NCI-H187 treated with DMSO at 0.1 percent for 48 hours (cell line): ENCODE data around the gene SNX13.

Source experiments
- DNase-seq: peaks from one replicate; lab custom pipeline; 2025; lab: John Stamatoyannopoulos, UW

The SNX13 gene

DNA sequence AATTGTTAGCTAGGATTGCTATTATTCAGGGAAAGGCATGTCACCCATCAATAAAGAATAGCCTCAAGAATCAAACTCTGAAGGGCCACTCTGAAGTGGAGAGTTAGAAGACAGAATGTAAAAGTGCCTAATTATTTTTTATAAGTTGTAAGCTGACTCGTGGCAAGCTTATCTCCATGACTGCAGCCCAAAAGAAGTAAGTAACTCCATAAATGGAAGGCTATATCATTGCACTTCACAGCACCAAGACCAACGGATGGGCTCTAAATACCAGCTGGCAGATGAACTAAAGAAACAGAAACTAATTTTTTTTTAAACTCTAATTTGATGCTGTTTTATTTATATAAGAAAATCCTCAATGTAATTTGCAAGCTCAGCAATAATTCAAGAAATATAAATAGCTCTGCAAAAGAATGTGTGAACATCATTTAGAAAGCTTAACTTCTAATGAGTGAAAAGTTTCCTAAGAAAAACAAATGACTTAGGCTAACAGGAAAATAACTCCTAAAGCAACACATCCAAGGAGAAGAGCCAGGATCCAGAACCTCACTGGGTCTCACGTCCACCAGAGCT lies 165.5 kb downstream of the SNX13 start:
- DNase-seq: no peak

- DNase-seq: no peak
These were observed 166.0 kb downstream of the SNX13 start for GRCh38 chr7:17774248-17774647.

DNA sequence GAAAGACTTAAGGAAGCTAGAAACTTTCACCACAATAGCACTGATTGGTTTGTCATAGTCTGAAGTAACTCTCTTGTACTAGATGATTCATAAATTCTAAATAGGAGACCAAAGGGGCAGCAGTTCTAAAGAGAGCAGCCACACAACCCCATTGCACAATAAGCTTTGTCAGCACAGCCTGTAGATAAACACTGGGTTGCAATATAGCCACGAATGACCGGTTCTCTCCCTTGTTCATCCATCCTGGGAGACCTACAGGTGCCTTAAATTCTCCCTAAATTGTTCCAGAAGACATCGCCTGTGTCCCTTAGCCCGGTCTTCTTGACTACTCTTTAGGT lies 167.0 kb downstream of the SNX13 start:
- no peak for DNase-seq

DNA sequence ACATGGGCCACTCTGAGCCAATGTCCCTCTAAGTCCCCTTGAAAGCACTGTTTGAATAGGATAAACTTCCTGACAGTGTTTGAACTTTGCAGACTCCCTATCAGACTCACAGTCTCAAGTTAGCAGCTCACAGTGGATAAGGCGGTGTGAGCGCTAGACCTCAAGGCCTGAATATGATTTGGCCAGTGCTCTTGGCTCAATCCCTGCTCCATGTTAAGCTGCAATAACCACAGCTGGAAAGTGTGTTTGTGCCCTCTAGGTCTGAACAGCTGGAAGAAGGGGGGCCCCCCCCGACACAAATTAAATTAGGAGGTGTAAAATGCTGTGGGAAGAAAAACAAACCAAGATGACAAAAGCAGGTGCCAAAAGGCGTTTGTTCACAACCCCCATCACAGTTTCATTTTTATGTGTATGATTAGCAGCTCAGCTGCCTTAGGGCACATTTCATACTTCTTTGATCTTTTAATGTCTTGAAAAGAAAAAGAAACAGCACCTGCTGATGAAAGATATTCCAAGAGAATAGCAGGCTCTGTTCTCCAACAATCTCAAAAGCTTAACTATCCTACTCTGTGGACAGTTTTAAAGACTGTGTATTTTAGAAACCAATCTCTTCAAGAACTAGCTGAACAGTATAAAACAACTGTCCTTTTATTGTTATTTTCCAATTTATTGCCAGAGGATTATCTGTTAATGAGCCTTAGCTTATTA lies 167.6 kb downstream of the SNX13 start:
- DNase-seq: no peak

DNA sequence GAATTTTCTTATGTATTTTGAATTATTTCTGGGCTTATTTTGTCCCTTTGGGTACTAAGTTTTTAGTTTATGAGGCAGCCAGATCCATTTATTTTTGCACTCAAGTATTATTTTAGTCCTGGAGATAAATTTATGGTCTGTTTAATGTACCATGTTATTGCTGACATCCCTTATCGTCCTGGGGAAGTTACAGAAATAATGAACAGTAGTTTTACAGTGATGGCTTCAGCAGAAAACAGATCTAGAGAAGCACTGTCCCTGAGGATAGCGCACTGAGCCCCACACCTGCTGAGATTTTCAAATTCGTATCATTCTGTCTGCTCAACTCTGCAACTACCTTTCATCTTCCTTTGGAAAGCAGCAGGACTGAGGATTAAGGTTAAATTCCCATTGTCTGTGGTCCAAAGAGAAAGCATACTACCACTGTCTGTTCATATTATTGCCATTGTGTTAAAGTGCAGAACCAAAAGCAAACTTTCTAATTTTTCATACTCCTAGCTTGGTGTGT lies 168.3 kb downstream of the SNX13 start:
- DNase-seq: no peak

- DNase-seq: no peak
These were observed 169.5 kb downstream of the SNX13 start for GRCh38 chr7:17770710-17771375.

DNA sequence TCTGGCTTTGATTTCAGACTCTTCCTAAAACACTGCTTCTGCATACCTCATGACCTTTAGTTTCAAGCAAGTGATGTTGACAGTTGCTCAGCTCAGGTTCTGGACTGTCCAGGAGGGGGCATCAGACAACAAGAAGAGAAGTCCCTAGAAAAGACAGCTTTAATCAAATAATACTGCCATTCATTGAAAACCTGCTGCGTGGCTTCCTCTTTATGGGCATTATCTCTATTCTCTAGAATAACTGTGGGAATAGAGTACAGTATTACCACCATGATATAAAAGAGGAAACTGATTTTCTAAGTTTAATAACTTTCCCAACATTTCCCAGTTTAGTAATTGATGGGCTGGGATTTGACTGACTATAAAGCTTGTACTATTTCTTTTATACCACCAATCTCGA lies 170.4 kb downstream of the SNX13 start:
- peak; percentile 7 for DNase-seq

GRCh38 chr7:17758008-17758407 lies 182.3 kb downstream of the SNX13 start:
- no peak for DNase-seq

GRCh38 chr7:17746020-17746530 lies 194.2 kb downstream of the SNX13 start:
- no peak for DNase-seq

GRCh38 chr7:17745610-17746009 lies 194.7 kb downstream of the SNX13 start:
- no peak for DNase-seq

DNA sequence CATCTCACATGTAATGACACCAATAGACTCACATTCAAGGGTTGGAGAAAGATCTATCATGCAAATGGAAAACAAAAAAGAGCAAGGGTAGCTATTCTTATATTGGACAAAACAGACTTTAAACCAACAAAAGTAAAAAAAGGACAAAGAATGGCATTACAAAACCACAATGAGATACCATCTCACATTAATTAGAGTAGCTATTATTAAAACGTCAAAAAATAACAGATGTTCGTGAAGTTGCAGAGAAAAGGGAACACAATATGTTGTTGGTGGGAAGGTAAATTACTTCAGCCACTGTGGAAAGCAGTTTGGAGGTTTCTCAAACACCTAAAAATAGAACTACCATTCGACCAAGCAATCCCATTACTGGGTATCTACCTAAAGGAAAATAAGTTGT lies 197.0 kb downstream of the SNX13 start:
- DNase-seq: no peak

- no peak for DNase-seq
These were observed 198.9 kb downstream of the SNX13 start for GRCh38 chr7:17741426-17741825.
